Heart right ventricle (tissue), 16 donors: Measurements from ENCODE around the gene ARSA. TPM values are rescaled to one million over a fixed set of nuclear protein-coding genes. Genes with fewer than 3 reads are reported as not detected.
A peak's percentile ranks its signal among the peaks of the same experiment; 100 is the strongest.

Experiments used
- ATAC-seq, 8 donors: fragments of 200-7000 bp; cut with Tn5 transposase; one replicate each; pipeline ENCODE4 v1.9.1; 2020; ENCODE audit warnings: mild to moderate bottlenecking in 8 of 8, moderate library complexity in 8 of 8, moderate number of reproducible peaks in 1 of 8
- DNase-seq, 2 donors: peaks; one replicate each; pipeline ENCODE4 v3.0.0-alpha.2; 2020
- H3K27ac ChIP-seq, 10 donors: fragments of 200-600 bp; sonication (generic) in 2 of 10; one replicate each; pipeline versions ENCODE4 v1.5.0 to v1.8.0; 2020 to 2022; ENCODE audit warnings: mild to moderate bottlenecking in 3 of 10
- H3K27me3 ChIP-seq, 7 donors: fragments of 200-600 bp; one replicate each; pipeline ENCODE4 v1.8.0; 2021 to 2022; ENCODE audit warnings: mild to moderate bottlenecking in 2 of 7
- H3K36me3 ChIP-seq, 9 donors: fragments of 200-600 bp; sonication (generic) in 1 of 9; one replicate each; pipeline versions ENCODE4 v1.5.0 to v1.8.0; 2020 to 2022; ENCODE audit warnings: mild to moderate bottlenecking in 2 of 9
- H3K4me1 ChIP-seq, 9 donors: fragments of 200-600 bp; sonication (generic) in 1 of 9; one replicate each; pipeline versions ENCODE4 v1.5.0 to v1.8.0; 2020 to 2022; ENCODE audit warnings: mild to moderate bottlenecking in 4 of 9
- H3K4me3 ChIP-seq, 10 donors: fragments of 200-600 bp; sonication (generic) in 2 of 10; one replicate each; pipeline versions ENCODE4 v1.5.0 to v1.8.0; 2020 to 2022; ENCODE audit warnings: mild to moderate bottlenecking in 7 of 10, moderate library complexity in 2 of 10
- H3K9me3 ChIP-seq, 11 donors: fragments of 200-600 bp in 10 of 11; sonication (generic) in 2 of 11; one replicate each; pipeline versions ENCODE4 v1.5.0 to v1.8.0; 2013 to 2022; ENCODE audit warnings: mild to moderate bottlenecking in 2 of 11, control low read depth in 1 of 11, moderate library complexity in 1 of 11
- WGBS, 2 donors: extraction: QIAGEN DNeasy Blood & Tissue Kit; methylation state at CpG; one replicate each; pipeline ENCODE4 v1.1.7; 2013; ENCODE audit warnings: inconsistent platforms in 1 of 2; 5-methylcytosine and 5-hydroxymethylcytosine counted together
- intact Hi-C, 10 donors: fragments of 100-400 bp; cut with DNase I; formaldehyde crosslinking; loops; one replicate each; pipeline versions ENCODE4 v1.11.1 to v1.14.2; 2022
- polyA plus RNA-seq, 2 donors: library from polyadenylated mRNA; stranded (reverse); fragments of 200-250 nt; gene quantifications; one replicate each; pipeline ENCODE4 v1.2.3, GENCODE V29; 2013
- total RNA-seq, 10 donors: library from RNA; stranded (reverse); fragmentation: NEBNext Ultra II Directional in 3 of 10; extraction: Animal tissue kit (Norgen Biotek cat#: 25700) in 3 of 10; gene quantifications; one replicate each; pipeline versions ENCODE4 v1.2.1 to v1.2.4, GENCODE V29; 2021 to 2023
- TF ChIP-seq, protein P1 (sequence below), 9 donors: fragments of 200-600 bp; sonication (generic) in 2 of 9; IDR thresholded peaks; one replicate each; pipeline versions ENCODE4 v1.5.0 to v1.8.0; 2021 to 2022; ENCODE audit warnings: antibody characterized with exemption in 9 of 9, mild to moderate bottlenecking in 5 of 9, moderate library complexity in 1 of 9
- donor health status: Arrhythmogenic right ventricular cardiomyopathy.
- donor health status: ischemic (EF 13 %, LVEDD 7.1; RV severe dilation, severe dysfunction).
- donor health status: healthy with polysubstance abuse.
- donor health status: DM: no; HTN: yes; CAD: no.
- donor health status: DM: no; HTN: no; CAD: no.
- donor health status: ischemic (EF 25% LVEDD 6.9; RV normal size, moderate dysfunction).
- donor health status: ischemic (EF 25% LVEDD 5.7; RV mildly dilated, moderate dysfunction).
- donor health status: healthy.
- donor health status: DM: yes; HTN: yes; CAD: no.
- donor health status: Ischemic cardiomyopathy.
- donor health status: ischemic (EF 35%, LVEDD 5.7; RV mildly dilated, moderate dysfunction).
- donor health status: nonischemic (EF 11% LVEDD 7.7; RV severe dilation, severe dysfunction).
- donor health status: DM: yes; HTN: yes; CAD: no.
- donor health status: PGD.
- donor health status: ischemic (EF 29% LVEDD 5.4; RV normal size, mild dysfunction).
- donor health status: nonischemic (EF 23%, LVEDD 6.1; RV moderate dilation, normal function).

ARSA gene
- total and polyA plus RNA-seq, 12 donors = 17.5 to 62.3 (median 26.0) TPM

DNA sequence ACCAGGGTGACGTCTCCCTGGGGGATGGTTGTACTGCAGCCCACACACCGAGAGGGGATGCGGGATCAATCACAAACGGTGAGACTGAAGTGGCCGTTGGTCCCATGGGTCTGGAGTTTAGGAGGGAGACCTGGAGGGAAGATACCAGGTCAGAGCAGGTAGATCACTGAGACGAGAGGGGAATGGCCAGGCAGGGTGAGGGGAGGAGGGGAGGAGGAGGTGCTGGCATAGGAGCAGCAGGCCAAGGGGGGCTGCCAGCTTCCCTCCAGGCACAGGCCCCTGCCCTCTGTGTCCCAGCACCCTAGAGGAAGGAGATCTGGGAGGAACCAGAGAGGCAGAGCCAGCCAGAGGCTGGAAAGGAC is 20.3 kb downstream of the ARSA start:
- H3K9me3 ChIP-seq = no peaks in the 10 kb centered on the region
- no peak for DNase-seq
- intact Hi-C loops = no loop called here
- 69 to 75% methylated on average over 6 of the region's 6 CpGs for WGBS, 2 donors
- peaks cover 0 to 6% (median 0%) of the 10 kb centered on the region in 9 donors for H3K4me1 ChIP-seq
- no peak for ATAC-seq
- no peak overlapping the region for H3K4me3 ChIP-seq
- H3K36me3 ChIP-seq = no peaks in the 10 kb centered on the region
- no peak overlapping the region for H3K27ac ChIP-seq
- TF ChIP-seq, protein P1, sequence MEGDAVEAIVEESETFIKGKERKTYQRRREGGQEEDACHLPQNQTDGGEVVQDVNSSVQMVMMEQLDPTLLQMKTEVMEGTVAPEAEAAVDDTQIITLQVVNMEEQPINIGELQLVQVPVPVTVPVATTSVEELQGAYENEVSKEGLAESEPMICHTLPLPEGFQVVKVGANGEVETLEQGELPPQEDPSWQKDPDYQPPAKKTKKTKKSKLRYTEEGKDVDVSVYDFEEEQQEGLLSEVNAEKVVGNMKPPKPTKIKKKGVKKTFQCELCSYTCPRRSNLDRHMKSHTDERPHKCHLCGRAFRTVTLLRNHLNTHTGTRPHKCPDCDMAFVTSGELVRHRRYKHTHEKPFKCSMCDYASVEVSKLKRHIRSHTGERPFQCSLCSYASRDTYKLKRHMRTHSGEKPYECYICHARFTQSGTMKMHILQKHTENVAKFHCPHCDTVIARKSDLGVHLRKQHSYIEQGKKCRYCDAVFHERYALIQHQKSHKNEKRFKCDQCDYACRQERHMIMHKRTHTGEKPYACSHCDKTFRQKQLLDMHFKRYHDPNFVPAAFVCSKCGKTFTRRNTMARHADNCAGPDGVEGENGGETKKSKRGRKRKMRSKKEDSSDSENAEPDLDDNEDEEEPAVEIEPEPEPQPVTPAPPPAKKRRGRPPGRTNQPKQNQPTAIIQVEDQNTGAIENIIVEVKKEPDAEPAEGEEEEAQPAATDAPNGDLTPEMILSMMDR (IDR thresholded peaks at IDR 0.05) = no peak
- H3K27me3 ChIP-seq = peaks cover 0 to 62% (median 45%) of the 10 kb centered on the region in 7 donors

DNA sequence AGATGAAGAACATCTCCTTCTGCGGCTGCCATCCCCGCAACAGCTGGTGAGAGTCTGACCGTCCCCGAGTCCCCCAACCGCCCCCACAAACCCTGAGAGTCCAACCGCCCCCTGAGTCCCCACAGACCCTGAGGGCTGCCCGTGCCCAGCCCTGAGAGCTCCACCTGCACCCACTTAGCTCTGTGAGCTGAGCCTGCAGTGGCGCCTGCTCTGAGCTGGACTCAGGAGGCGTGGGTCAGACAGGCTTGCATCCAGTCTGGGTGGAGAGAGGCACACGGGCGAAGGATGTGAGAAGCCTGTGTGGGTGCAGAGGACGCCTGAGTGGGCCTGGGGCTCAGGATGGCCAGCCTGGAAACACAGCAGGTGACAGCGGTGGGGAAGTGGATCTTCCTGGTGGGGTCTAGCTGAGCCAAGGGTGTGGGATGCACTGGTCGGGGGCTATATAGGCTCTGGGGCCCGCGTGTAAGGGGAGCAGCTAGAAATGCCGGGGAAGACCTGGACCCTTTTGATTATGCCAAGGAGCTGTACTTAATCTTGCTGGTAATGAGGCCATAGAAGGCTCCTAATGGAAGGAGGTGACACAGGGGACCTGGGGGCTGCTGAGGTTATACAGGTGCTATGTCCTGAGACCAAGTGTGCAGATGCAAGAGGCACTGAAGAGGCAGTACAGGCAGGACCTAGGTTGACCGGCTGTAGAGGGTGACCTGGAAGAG is 20.9 kb downstream of the ARSA start:
- peaks cover 0 to 6% (median 0%) of the 10 kb centered on the region in 9 donors for H3K4me1 ChIP-seq
- 75 to 87% methylated on average over 18 of the region's 18 CpGs for WGBS, 2 donors
- no peak overlapping the region for H3K4me3 ChIP-seq
- H3K9me3 ChIP-seq = no peaks in the 10 kb centered on the region
- TF ChIP-seq, protein P1 (IDR thresholded peaks at IDR 0.05) = no peak
- H3K27ac ChIP-seq = no peak overlapping the region
- no peak for ATAC-seq
- no peaks in the 10 kb centered on the region for H3K36me3 ChIP-seq
- intact Hi-C loops = no loop called here
- DNase-seq = no peak
- peaks cover 0 to 67% (median 51%) of the 10 kb centered on the region in 7 donors for H3K27me3 ChIP-seq

DNA sequence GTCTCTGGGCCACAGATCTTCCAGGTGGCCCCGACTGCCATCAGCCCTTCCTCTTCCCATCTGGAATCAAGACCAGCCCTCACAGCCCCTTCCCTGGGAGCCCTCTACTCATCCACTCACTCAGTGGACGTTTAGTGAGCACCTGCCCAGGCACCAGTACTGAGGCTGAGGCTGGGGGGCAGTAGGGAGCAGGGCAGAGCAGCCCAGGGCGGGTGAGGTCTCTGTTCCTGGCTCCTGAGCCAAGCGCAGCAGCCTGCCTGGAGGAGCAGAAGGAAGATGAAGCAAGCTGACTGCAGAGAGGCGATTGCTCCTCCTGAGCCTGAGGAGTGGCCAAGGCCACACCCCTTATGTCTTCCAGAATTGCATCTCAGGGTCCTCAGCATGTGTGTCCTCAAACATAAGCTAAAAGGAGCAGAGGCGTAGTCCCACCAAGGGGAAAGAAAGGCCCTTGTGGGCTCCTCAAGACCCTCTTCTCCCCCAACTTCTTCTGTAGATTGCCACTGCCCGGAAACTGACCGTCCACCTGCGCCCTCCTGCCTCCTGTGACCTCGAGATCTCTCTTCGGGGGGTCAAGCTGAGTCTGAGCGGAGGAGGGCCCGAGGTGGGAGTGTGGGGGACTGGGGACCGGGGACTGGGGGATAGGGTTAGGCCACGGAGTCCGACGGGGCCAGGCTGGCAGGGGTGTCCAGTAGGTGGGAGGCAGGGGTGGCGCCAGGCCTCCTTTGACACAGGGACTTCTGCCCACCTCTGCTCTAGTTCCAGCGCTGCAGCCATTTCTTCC is 21.6 kb downstream of the ARSA start:
- DNase-seq = no peak
- Histone ChIP-seq H3K36me3 (no peaks in the 10 kb centered on the region), H3K9me3 (no peaks in the 10 kb centered on the region), H3K27me3 (peaks cover 0 to 69% (median 58%) of the 10 kb centered on the region in 7 donors), H3K27ac (no peak overlapping the region), H3K4me1 (peaks cover 0 to 6% (median 0%) of the 10 kb centered on the region in 9 donors), H3K4me3 (no peak overlapping the region)
- intact Hi-C loops = no loop called here
- 75 to 79% methylated on average over 19 of the region's 19 CpGs for WGBS, 2 donors
- TF ChIP-seq, protein P1 (IDR thresholded peaks at IDR 0.05) = peak in 1 of 9 donors; percentile 14
- ATAC-seq = no peak

DNA sequence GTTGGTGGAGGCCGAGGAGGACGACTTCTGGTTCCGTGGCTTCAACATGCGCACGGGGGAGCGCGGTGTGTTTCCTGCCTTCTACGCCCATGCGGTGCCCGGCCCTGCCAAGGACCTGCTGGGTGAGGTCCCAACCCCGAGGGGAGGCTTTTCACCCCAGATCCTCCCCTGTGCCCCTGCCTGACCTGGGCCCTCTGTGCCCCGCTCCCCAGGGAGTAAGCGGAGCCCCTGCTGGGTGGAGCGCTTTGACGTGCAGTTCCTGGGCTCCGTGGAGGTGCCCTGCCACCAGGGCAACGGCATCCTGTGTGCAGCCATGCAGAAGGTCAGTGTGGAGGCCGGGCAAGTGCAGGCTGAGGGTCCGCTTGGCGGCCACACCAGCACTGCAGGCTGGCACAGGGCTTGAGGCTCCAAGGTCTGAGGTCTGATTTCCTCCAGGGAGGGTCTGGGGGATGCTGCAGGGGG is 22.3 kb downstream of the ARSA start:
- Histone ChIP-seq H3K27ac (no peak overlapping the region), H3K9me3 (no peaks in the 10 kb centered on the region), H3K36me3 (no peaks in the 10 kb centered on the region), H3K4me1 (peaks cover 0 to 10% (median 0%) of the 10 kb centered on the region in 9 donors), H3K4me3 (no peak overlapping the region), H3K27me3 (peaks cover 5 to 74% (median 63%) of the 10 kb centered on the region in 7 donors)
- no peak for ATAC-seq
- TF ChIP-seq, protein P1 (IDR thresholded peaks at IDR 0.05) = no peak
- 85 to 86% methylated on average over 20 of the region's 20 CpGs for WGBS, 2 donors
- DNase-seq = no peak
- intact Hi-C loops = no loop called here
